Activated T-helper 1 cell treated with anti-CD3 and anti-CD28 coated beads, Interleukin-12 subunit alpha, Interleukin-12 subunit beta, Interleukin-2, Interleukin-4 antibody, amounts not matched to agents 30 ng/mL and 10 ng/mL and 1 ng/mL, durations not matched to agents 14 hours and 24 hours and 36 hours (primary cell): ENCODE measurements around the gene ZBTB3. TPM values are rescaled to one million over a fixed set of nuclear protein-coding genes. Genes with fewer than 3 reads are reported as not detected.
"Not testable (repeated sequence)": the region's sequence is repeated elsewhere in the genome, so short reads cannot be mapped to it uniquely, and the experiment has no call there.

ENCODE experiments used
- DNase-seq: peaks from one replicate; pipeline ENCODE4 v3.0.0; 2021; ENCODE audit warnings: low spot score
- H3K27ac Mint-ChIP-seq: one replicate; pipeline ENCODE4 v1.8.0; 2021; ENCODE audit warnings: mild to moderate bottlenecking, mixed read lengths
- H3K27me3 Mint-ChIP-seq: one replicate; pipeline ENCODE4 v1.8.0; 2022; ENCODE audit warnings: mild to moderate bottlenecking, moderate library complexity, mixed read lengths; ENCODE audit not compliant: insufficient read depth
- H3K36me3 Mint-ChIP-seq: one replicate; pipeline ENCODE4 v1.8.0; 2021; ENCODE audit warnings: low read depth, mixed read lengths
- H3K4me1 Mint-ChIP-seq: one replicate; pipeline ENCODE4 v1.8.0; 2021; ENCODE audit warnings: low read depth, mixed read lengths
- H3K4me3 Mint-ChIP-seq: one replicate; pipeline ENCODE4 v1.8.0; 2021; ENCODE audit warnings: mild to moderate bottlenecking, moderate library complexity, mixed read lengths
- H3K9me3 Mint-ChIP-seq: one replicate; pipeline ENCODE4 v1.8.0; 2021; ENCODE audit warnings: mixed read lengths
- intact Hi-C: fragments of 100-400 bp; cut with micrococcal nuclease; formaldehyde crosslinking; loops from one replicate; pipeline ENCODE4 v1.15.1; 2024
- total RNA-seq: library from RNA; stranded (reverse); gene quantifications from 2 replicates; pipeline ENCODE4 v1.2.3, GENCODE V29; 2022

ZBTB3 gene
- total RNA-seq, 1 donor from 2014 or later, result 8.7 TPM

- Mint-ChIP-seq H3K27ac (no peak overlapping the region), H3K9me3 (no peaks in the 10 kb centered on the region), H3K4me1 (peaks cover 12% of the 10 kb centered on the region), H3K27me3 (no peaks in the 10 kb centered on the region), H3K4me3 (no peak overlapping the region), H3K36me3 (peaks cover 14% of the 10 kb centered on the region)
- DNase-seq, result no peak
- intact Hi-C loops, result no loop called here
Measured at GRCh38 chr11:62782753-62783152, 28.8 kb upstream of the ZBTB3 start.

- Mint-ChIP-seq H3K27me3 (no peaks in the 10 kb centered on the region), H3K36me3 (peaks cover 15% of the 10 kb centered on the region), H3K27ac (peak overlapping the region; percentile 76), H3K4me3 (no peak overlapping the region), H3K4me1 (peaks cover 13% of the 10 kb centered on the region), H3K9me3 (no peaks in the 10 kb centered on the region)
- intact Hi-C loops, result no loop called here
- no peak for DNase-seq
Measured at GRCh38 chr11:62778441-62778840, 24.5 kb upstream of the ZBTB3 start.

- DNase-seq, result no peak
- Mint-ChIP-seq H3K27ac (peak overlapping the region; percentile 95), H3K27me3 (no peaks in the 10 kb centered on the region), H3K9me3 (no peaks in the 10 kb centered on the region), H3K4me1 (peaks cover 13% of the 10 kb centered on the region), H3K36me3 (peaks cover 15% of the 10 kb centered on the region), H3K4me3 (peak overlapping the region; percentile 27)
- intact Hi-C loops, result no loop called here
Measured at GRCh38 chr11:62777389-62777788, 23.4 kb upstream of the ZBTB3 start.

GRCh38 chr11:62775646-62776045 lies 21.7 kb upstream of the ZBTB3 start:
- no peak for DNase-seq
- H3K27me3 Mint-ChIP-seq, result no peaks in the 10 kb centered on the region
- peaks cover 27% of the 10 kb centered on the region for H3K4me1 Mint-ChIP-seq
- H3K4me3 Mint-ChIP-seq, result no peak overlapping the region
- peaks cover 15% of the 10 kb centered on the region for H3K36me3 Mint-ChIP-seq
- intact Hi-C loops, result no loop called here
- no peak overlapping the region for H3K27ac Mint-ChIP-seq
- H3K9me3 Mint-ChIP-seq, result no peaks in the 10 kb centered on the region

GRCh38 chr11:62774407-62774806 lies 20.4 kb upstream of the ZBTB3 start:
- Mint-ChIP-seq H3K36me3 (peaks cover 17% of the 10 kb centered on the region), H3K4me3 (no peak overlapping the region), H3K27me3 (no peaks in the 10 kb centered on the region), H3K4me1 (peaks cover 39% of the 10 kb centered on the region), H3K27ac (no peak overlapping the region), H3K9me3 (no peaks in the 10 kb centered on the region)
- no peak for DNase-seq
- intact Hi-C loops, result loop anchor here (5.0 kb wide), 1 partner anchor 908 kb away; the partner anchor contains the start of gene RTN3

- H3K27ac Mint-ChIP-seq, result peak within 1 kb of the TSS; percentile 91
- no peaks in the 10 kb centered on the region for H3K27me3 Mint-ChIP-seq
- H3K9me3 Mint-ChIP-seq, result no peaks in the 10 kb centered on the region
- peak within 1 kb of the TSS; percentile 89 for H3K4me3 Mint-ChIP-seq
- DNase-seq, result peak; percentile 91
- H3K4me1 Mint-ChIP-seq, result peaks cover 30% of the 10 kb centered on the region
- intact Hi-C loops, result loop anchor here (1.0 to 5.0 kb wide), 14 partner anchors 10 to 911 kb away; partner anchors contain the start of genes GANAB, MTA2, NXF1 and POLR2G
- H3K36me3 Mint-ChIP-seq, result peaks cover 10% of the 10 kb centered on the region
Measured at GRCh38 chr11:62771144-62772021, 17.4 kb upstream of the ZBTB3 start, which contains the start of gene TAF6L. Gene TAF6L, plus strand, starts transcription at chr11:62771396. Its CDS starts 4,388 bp downstream, at chr11:62775784.

GRCh38 chr11:62770778-62771143 lies 16.8 kb upstream of the ZBTB3 start:
- H3K4me3 Mint-ChIP-seq, result peak overlapping the region; percentile 89
- peak overlapping the region; percentile 91 for H3K27ac Mint-ChIP-seq
- H3K27me3 Mint-ChIP-seq, result no peaks in the 10 kb centered on the region
- intact Hi-C loops, result loop anchor here (1.0 to 5.0 kb wide), 14 partner anchors 9 to 912 kb away; partner anchors contain the start of genes GANAB, MTA2, NXF1 and POLR2G
- no peak for DNase-seq
- H3K9me3 Mint-ChIP-seq, result no peaks in the 10 kb centered on the region
- peaks cover 13% of the 10 kb centered on the region for H3K36me3 Mint-ChIP-seq
- H3K4me1 Mint-ChIP-seq, result peaks cover 30% of the 10 kb centered on the region

GRCh38 chr11:62760867-62761227 lies 6.9 kb upstream of the ZBTB3 start:
- H3K9me3 Mint-ChIP-seq, H3K36me3 Mint-ChIP-seq, H3K27me3 Mint-ChIP-seq, DNase-seq: not testable (repeated sequence)
- Mint-ChIP-seq H3K4me1 (peaks cover 18% of the 10 kb centered on the region), H3K4me3 (peak overlapping the region; percentile 95), H3K27ac (peak overlapping the region; percentile 94)
- intact Hi-C loops, result loop anchor here (1.0 kb wide), 8 partner anchors 8 to 95 kb away; partner anchors contain the start of genes NXF1, STX5, TAF6L and TEX54

GRCh38 chr11:62757846-62758788 lies 4.2 kb upstream of the ZBTB3 start:
- Mint-ChIP-seq H3K4me3 (no peak overlapping the region), H3K27me3 (no peaks in the 10 kb centered on the region), H3K9me3 (no peaks in the 10 kb centered on the region), H3K36me3 (peaks cover 5% of the 10 kb centered on the region), H3K27ac (no peak overlapping the region), H3K4me1 (peaks cover 23% of the 10 kb centered on the region)
- intact Hi-C loops, result no loop called here
- DNase-seq, result no peak

GRCh38 chr11:62755086-62755615 lies 1.2 kb upstream of the ZBTB3 start:
- Mint-ChIP-seq H3K4me3 (peak overlapping the region; percentile 89), H3K27me3 (no peaks in the 10 kb centered on the region), H3K4me1 (peaks cover 12% of the 10 kb centered on the region), H3K9me3 (no peaks in the 10 kb centered on the region), H3K27ac (no peak overlapping the region), H3K36me3 (peaks cover 3% of the 10 kb centered on the region)
- no peak for DNase-seq
- intact Hi-C loops, result no loop called here

GRCh38 chr11:62752994-62753735 lies 795 bp downstream of the ZBTB3 start:
- Mint-ChIP-seq H3K27ac (peak overlapping the region; percentile 91), H3K9me3 (no peaks in the 10 kb centered on the region), H3K4me1 (peaks cover 12% of the 10 kb centered on the region), H3K36me3 (peaks cover 8% of the 10 kb centered on the region), H3K27me3 (no peaks in the 10 kb centered on the region), H3K4me3 (peak overlapping the region; percentile 89)
- no peak for DNase-seq
- intact Hi-C loops, result loop anchor here (1.0 to 5.0 kb wide), 6 partner anchors 8 to 141 kb away; partner anchors contain the start of genes EML3, GANAB, POLR2G and ROM1
